Left lung (tissue), 10 donors: ENCODE measurements around the gene SLC35F3. TPM values are rescaled to one million over a fixed set of nuclear protein-coding genes. Genes with fewer than 3 reads are reported as not detected.

Experiments
- ATAC-seq: fragments of 200-7000 bp; cut with Tn5 transposase; one replicate; pipeline ENCODE4 v1.9.1; 2020; ENCODE audit warnings: moderate library complexity
- DNase-seq, 4 donors: peaks; one replicate each; pipeline ENCODE4 v3.0.0-alpha.2; 2013 to 2020
- H3K27ac ChIP-seq, 2 donors: fragments of 200-600 bp; sonication (generic) in 1 of 2; one replicate each; pipeline versions ENCODE4 v1.5.0 to v1.8.0; 2020 to 2021
- H3K27me3 ChIP-seq, 2 donors: fragments of 200-600 bp; sonication (generic) in 1 of 2; one replicate each; pipeline versions ENCODE4 v1.5.0 to v1.8.0; 2020 to 2021
- H3K36me3 ChIP-seq, 2 donors: fragments of 200-600 bp; sonication (generic) in 1 of 2; one replicate each; pipeline versions ENCODE4 v1.5.0 to v1.8.0; 2020 to 2021
- H3K4me1 ChIP-seq, 2 donors: fragments of 200-600 bp; one replicate each; pipeline ENCODE4 v1.8.0; 2021
- H3K4me3 ChIP-seq, 2 donors: fragments of 200-600 bp; sonication (generic) in 1 of 2; one replicate each; pipeline versions ENCODE4 v1.5.0 to v1.8.0; 2020 to 2021; ENCODE audit warnings: mild to moderate bottlenecking in 1 of 2
- H3K9me3 ChIP-seq, 2 donors: fragments of 200-600 bp; sonication (generic) in 1 of 2; one replicate each; pipeline versions ENCODE4 v1.5.0 to v1.8.0; 2020 to 2021
- intact Hi-C, 2 donors: fragments of 100-400 bp; cut with DNase I; formaldehyde crosslinking; loops; one replicate each; pipeline versions ENCODE4 v1.11.2 to v1.14.2; 2022
- polyA plus RNA-seq, 6 donors: library from polyadenylated mRNA; unstranded; fragments of 120-200 nt; gene quantifications; one replicate each; pipeline ENCODE4 v1.2.1, GENCODE V29; 2013; ENCODE audit not compliant: insufficient read length in 6 of 6
- total RNA-seq, 2 donors: library from RNA; stranded (reverse); fragmentation: NEBNext Ultra II Directional; extraction: Animal tissue kit (Norgen Biotek cat#: 25700); gene quantifications; one replicate each; pipeline ENCODE4 v1.2.1, GENCODE V29; 2021
- TF ChIP-seq, protein P1 (sequence below), 2 donors: fragments of 200-600 bp; sonication (generic) in 1 of 2; IDR thresholded peaks; one replicate each; pipeline versions ENCODE4 v1.5.0 to v1.8.0; 2021; ENCODE audit warnings: antibody characterized with exemption in 2 of 2
- donor health status: DM: no; HTN: yes; CAD: no.
- donor health status: DM: no; HTN: no; CAD: no.

The SLC35F3 gene
- total and polyA plus RNA-seq, 8 donors: 0.58 to 1.9 (median 1.5) TPM

GRCh38 chr1:234143681-234144080, 239.2 kb downstream of the SLC35F3 start:
- H3K27me3 ChIP-seq: peaks cover 0 to 11% of the 10 kb centered on the region in 2 donors
- intact Hi-C loops: no loop called here
- TF ChIP-seq, protein P1, sequence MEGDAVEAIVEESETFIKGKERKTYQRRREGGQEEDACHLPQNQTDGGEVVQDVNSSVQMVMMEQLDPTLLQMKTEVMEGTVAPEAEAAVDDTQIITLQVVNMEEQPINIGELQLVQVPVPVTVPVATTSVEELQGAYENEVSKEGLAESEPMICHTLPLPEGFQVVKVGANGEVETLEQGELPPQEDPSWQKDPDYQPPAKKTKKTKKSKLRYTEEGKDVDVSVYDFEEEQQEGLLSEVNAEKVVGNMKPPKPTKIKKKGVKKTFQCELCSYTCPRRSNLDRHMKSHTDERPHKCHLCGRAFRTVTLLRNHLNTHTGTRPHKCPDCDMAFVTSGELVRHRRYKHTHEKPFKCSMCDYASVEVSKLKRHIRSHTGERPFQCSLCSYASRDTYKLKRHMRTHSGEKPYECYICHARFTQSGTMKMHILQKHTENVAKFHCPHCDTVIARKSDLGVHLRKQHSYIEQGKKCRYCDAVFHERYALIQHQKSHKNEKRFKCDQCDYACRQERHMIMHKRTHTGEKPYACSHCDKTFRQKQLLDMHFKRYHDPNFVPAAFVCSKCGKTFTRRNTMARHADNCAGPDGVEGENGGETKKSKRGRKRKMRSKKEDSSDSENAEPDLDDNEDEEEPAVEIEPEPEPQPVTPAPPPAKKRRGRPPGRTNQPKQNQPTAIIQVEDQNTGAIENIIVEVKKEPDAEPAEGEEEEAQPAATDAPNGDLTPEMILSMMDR (IDR thresholded peaks at IDR 0.05): no peak

DNA sequence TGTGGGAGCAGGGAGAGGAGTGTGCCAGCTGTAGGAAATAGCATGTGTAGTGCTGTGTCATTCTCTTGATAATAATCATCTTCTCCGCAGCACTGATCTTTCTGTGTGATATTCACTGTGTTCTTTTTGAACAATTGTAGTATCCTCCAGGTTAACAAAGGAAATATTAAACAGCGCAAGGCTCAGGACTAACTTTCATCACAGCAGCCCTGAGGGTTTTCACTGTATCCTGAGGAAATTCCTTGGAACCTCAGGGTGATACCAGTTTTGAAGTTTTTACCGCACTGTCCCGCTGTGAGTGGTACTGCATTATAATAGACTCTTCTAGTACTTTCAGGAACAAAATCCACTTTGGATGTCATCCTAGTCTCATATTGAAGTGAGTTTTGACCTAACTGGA, 240.4 kb downstream of the SLC35F3 start:
- DNase-seq (no peak), ATAC-seq (no peak)
- Histone ChIP-seq H3K36me3 (no peaks in the 10 kb centered on the region), H3K27ac (no peak overlapping the region), H3K4me3 (no peak overlapping the region), H3K4me1 (no peaks in the 10 kb centered on the region), H3K27me3 (peaks cover 0 to 18% of the 10 kb centered on the region in 2 donors), H3K9me3 (no peaks in the 10 kb centered on the region)
- TF ChIP-seq, protein P1 (IDR thresholded peaks at IDR 0.05): no peak
- intact Hi-C loops: no loop called here

More at GRCh38 chr1:234143681-234144080, 239.2 kb downstream of the SLC35F3 start:
- no peaks in the 10 kb centered on the region for H3K36me3 ChIP-seq
- H3K4me3 ChIP-seq: no peak overlapping the region
- DNase-seq: no peak
- ATAC-seq: no peak
- no peaks in the 10 kb centered on the region for H3K4me1 ChIP-seq
- no peaks in the 10 kb centered on the region for H3K9me3 ChIP-seq
- H3K27ac ChIP-seq: no peak overlapping the region

- H3K4me3 ChIP-seq: no peak overlapping the region
- DNase-seq (no peak), ATAC-seq (no peak)
- TF ChIP-seq, protein P1 (IDR thresholded peaks at IDR 0.05): no peak
- intact Hi-C loops: no loop called here
- no peak overlapping the region for H3K27ac ChIP-seq
- H3K9me3 ChIP-seq: no peaks in the 10 kb centered on the region
- H3K4me1 ChIP-seq: no peaks in the 10 kb centered on the region
- peaks cover 0 to 18% of the 10 kb centered on the region in 2 donors for H3K27me3 ChIP-seq
- no peaks in the 10 kb centered on the region for H3K36me3 ChIP-seq
Measured at GRCh38 chr1:234148350-234148749, 243.9 kb downstream of the SLC35F3 start.

DNA sequence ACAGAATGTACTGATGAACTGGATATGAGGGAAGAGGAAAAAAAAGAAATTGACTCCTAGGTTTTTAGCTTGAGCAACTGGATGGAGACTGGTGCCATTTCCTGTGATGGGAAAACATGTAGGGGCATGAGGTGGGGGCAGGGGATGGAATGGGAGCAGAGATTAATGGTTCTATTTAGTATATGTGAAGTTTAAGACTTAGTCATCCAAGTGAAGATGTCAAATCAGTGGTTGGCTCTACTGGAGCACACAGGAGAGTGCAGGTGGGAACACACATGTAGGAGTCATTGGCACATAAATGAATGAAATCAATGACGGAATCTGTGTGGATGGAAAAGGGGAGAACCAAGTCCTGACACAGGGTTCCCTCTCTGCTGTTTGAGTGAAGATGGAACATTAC, 244.3 kb downstream of the SLC35F3 start:
- intact Hi-C loops: no loop called here
- ATAC-seq (no peak), DNase-seq (no peak)
- H3K4me1 ChIP-seq: no peaks in the 10 kb centered on the region
- H3K27me3 ChIP-seq: peaks cover 0 to 18% of the 10 kb centered on the region in 2 donors
- no peaks in the 10 kb centered on the region for H3K9me3 ChIP-seq
- TF ChIP-seq, protein P1 (IDR thresholded peaks at IDR 0.05): no peak
- H3K4me3 ChIP-seq: no peak overlapping the region
- H3K36me3 ChIP-seq: no peaks in the 10 kb centered on the region
- no peak overlapping the region for H3K27ac ChIP-seq

- intact Hi-C loops: no loop called here
- peaks cover 0 to 18% of the 10 kb centered on the region in 2 donors for H3K27me3 ChIP-seq
Measured at GRCh38 chr1:234149217-234149616, 244.7 kb downstream of the SLC35F3 start.

More at GRCh38 chr1:234149217-234149616, 244.7 kb downstream of the SLC35F3 start:
- Histone ChIP-seq H3K4me1 (no peaks in the 10 kb centered on the region), H3K36me3 (no peaks in the 10 kb centered on the region), H3K27ac (no peak overlapping the region), H3K9me3 (no peaks in the 10 kb centered on the region), H3K4me3 (no peak overlapping the region)
- TF ChIP-seq, protein P1 (IDR thresholded peaks at IDR 0.05): no peak
- DNase-seq (no peak), ATAC-seq (no peak)
